Left lung (tissue), 10 donors: Measurements from ENCODE around the gene GSC2. TPM values are rescaled to one million over a fixed set of nuclear protein-coding genes. Genes with fewer than 3 reads are reported as not detected.
"Not testable (repeated sequence)": the region's sequence is repeated elsewhere in the genome, so short reads cannot be mapped to it uniquely, and the experiment has no call there.

Source experiments
- ATAC-seq: fragments of 200-7000 bp; cut with Tn5 transposase; one replicate; pipeline ENCODE4 v1.9.1; 2020; ENCODE audit warnings: moderate library complexity
- DNase-seq, 4 donors: peaks; one replicate each; pipeline ENCODE4 v3.0.0-alpha.2; 2013 to 2020
- H3K27ac ChIP-seq, 2 donors: fragments of 200-600 bp; sonication (generic) in 1 of 2; one replicate each; pipeline versions ENCODE4 v1.5.0 to v1.8.0; 2020 to 2021
- H3K27me3 ChIP-seq, 2 donors: fragments of 200-600 bp; sonication (generic) in 1 of 2; one replicate each; pipeline versions ENCODE4 v1.5.0 to v1.8.0; 2020 to 2021
- H3K36me3 ChIP-seq, 2 donors: fragments of 200-600 bp; sonication (generic) in 1 of 2; one replicate each; pipeline versions ENCODE4 v1.5.0 to v1.8.0; 2020 to 2021
- H3K4me1 ChIP-seq, 2 donors: fragments of 200-600 bp; one replicate each; pipeline ENCODE4 v1.8.0; 2021
- H3K4me3 ChIP-seq, 2 donors: fragments of 200-600 bp; sonication (generic) in 1 of 2; one replicate each; pipeline versions ENCODE4 v1.5.0 to v1.8.0; 2020 to 2021; ENCODE audit warnings: mild to moderate bottlenecking in 1 of 2
- H3K9me3 ChIP-seq, 2 donors: fragments of 200-600 bp; sonication (generic) in 1 of 2; one replicate each; pipeline versions ENCODE4 v1.5.0 to v1.8.0; 2020 to 2021
- CTCF ChIP-seq, 2 donors: fragments of 200-600 bp; sonication (generic) in 1 of 2; IDR thresholded peaks; one replicate each; pipeline versions ENCODE4 v1.5.0 to v1.8.0; 2021; ENCODE audit warnings: antibody characterized with exemption in 2 of 2
- intact Hi-C, 2 donors: fragments of 100-400 bp; cut with DNase I; formaldehyde crosslinking; loops; one replicate each; pipeline versions ENCODE4 v1.11.2 to v1.14.2; 2022
- polyA plus RNA-seq, 6 donors: library from polyadenylated mRNA; unstranded; fragments of 120-200 nt; gene quantifications; one replicate each; pipeline ENCODE4 v1.2.1, GENCODE V29; 2013; ENCODE audit not compliant: insufficient read length in 6 of 6
- total RNA-seq, 2 donors: library from RNA; stranded (reverse); fragmentation: NEBNext Ultra II Directional; extraction: Animal tissue kit (Norgen Biotek cat#: 25700); gene quantifications; one replicate each; pipeline ENCODE4 v1.2.1, GENCODE V29; 2021
- donor health status: DM: no; HTN: yes; CAD: no.
- donor health status: DM: no; HTN: no; CAD: no.

GSC2 gene
- total and polyA plus RNA-seq, 8 donors: not detected

GRCh38 chr22:19167106-19167869, 17.2 kb upstream of the GSC2 start:
- Histone ChIP-seq H3K27me3 (peaks cover 23 to 72% of the 10 kb centered on the region in 2 donors), H3K9me3 (no peaks in the 10 kb centered on the region), H3K27ac (no peak overlapping the region), H3K4me3 (no peak overlapping the region), H3K36me3 (no peaks in the 10 kb centered on the region), H3K4me1 (peaks cover 0 to 25% of the 10 kb centered on the region in 2 donors)
- TF ChIP-seq CTCF (IDR thresholded peaks at IDR 0.05): no peak
- intact Hi-C loops: no loop called here
- ATAC-seq: no peak
- no peak for DNase-seq

GRCh38 chr22:19166421-19166820, 16.3 kb upstream of the GSC2 start:
- H3K27ac ChIP-seq: no peak overlapping the region
- H3K27me3 ChIP-seq: peaks cover 23 to 72% of the 10 kb centered on the region in 2 donors
- H3K9me3 ChIP-seq: no peaks in the 10 kb centered on the region
- intact Hi-C loops: no loop called here
- H3K36me3 ChIP-seq: no peaks in the 10 kb centered on the region
- no peak for TF ChIP-seq CTCF (IDR thresholded peaks at IDR 0.05)
- H3K4me3 ChIP-seq: no peak overlapping the region
- peaks cover 0 to 20% of the 10 kb centered on the region in 2 donors for H3K4me1 ChIP-seq
- DNase-seq: no peak
- ATAC-seq: no peak

- Histone ChIP-seq H3K4me3 (no peak overlapping the region), H3K27me3 (peaks cover 15 to 56% of the 10 kb centered on the region in 2 donors), H3K36me3 (no peaks in the 10 kb centered on the region), H3K9me3 (no peaks in the 10 kb centered on the region), H3K27ac (no peak overlapping the region), H3K4me1 (peaks cover 0 to 2% of the 10 kb centered on the region in 2 donors)
- no peak for ATAC-seq
- TF ChIP-seq CTCF (IDR thresholded peaks at IDR 0.05): no peak
- intact Hi-C loops: no loop called here
- DNase-seq: no peak
Observed at GRCh38 chr22:19164425-19164824, 14.3 kb upstream of the GSC2 start.

- DNase-seq, ATAC-seq, H3K36me3 ChIP-seq, intact Hi-C loops, H3K4me3 ChIP-seq, H3K4me1 ChIP-seq, H3K27ac ChIP-seq, H3K9me3 ChIP-seq: not testable (repeated sequence)
- peaks cover 0 to 32% of the 10 kb centered on the region in 2 donors for H3K27me3 ChIP-seq
Observed at GRCh38 chr22:19158649-19159048, 8.6 kb upstream of the GSC2 start.

GRCh38 chr22:19156109-19156508, 6.0 kb upstream of the GSC2 start:
- H3K36me3 ChIP-seq, intact Hi-C loops, DNase-seq, H3K4me1 ChIP-seq, H3K4me3 ChIP-seq, ATAC-seq, H3K27ac ChIP-seq, H3K9me3 ChIP-seq: not testable (repeated sequence)
- H3K27me3 ChIP-seq: peaks cover 13 to 56% of the 10 kb centered on the region in 2 donors

- Histone ChIP-seq H3K27ac (no peak overlapping the region), H3K36me3 (no peaks in the 10 kb centered on the region), H3K9me3 (no peaks in the 10 kb centered on the region), H3K4me3 (no peak overlapping the region), H3K27me3 (peaks cover 38 to 84% of the 10 kb centered on the region in 2 donors), H3K4me1 (peaks cover 3 to 12% of the 10 kb centered on the region in 2 donors)
- intact Hi-C loops: no loop called here
- ATAC-seq: no peak
- DNase-seq: no peak
- TF ChIP-seq CTCF (IDR thresholded peaks at IDR 0.05): no peak
Observed at GRCh38 chr22:19152942-19153883, 3.1 kb upstream of the GSC2 start.
